Hepatocyte (in vitro differentiated cells): ENCODE results near the gene GUCD1. TPM values are rescaled to one million over a fixed set of nuclear protein-coding genes. Genes with fewer than 3 reads are reported as not detected.
"Not testable (repeated sequence)": the region's sequence is repeated elsewhere in the genome, so short reads cannot be mapped to it uniquely, and the experiment has no call there.

Experiments
- DNase-seq: peaks from one replicate; pipeline ENCODE4 v3.0.0-alpha.2; 2016; ENCODE audit warnings: low spot score
- H2AFZ ChIP-seq: fragments of 200-600 bp; sonication (generic); 2 replicates; pipeline ENCODE4 v1.6.0; 2016; ENCODE audit warnings: antibody characterized with exemption, mild to moderate bottlenecking
- H3K27ac ChIP-seq: fragments of 200-600 bp; sonication (generic); 2 replicates; pipeline ENCODE4 v1.5.1; 2016; ENCODE audit warnings: mild to moderate bottlenecking
- H3K27me3 ChIP-seq: fragments of 200-600 bp; sonication (generic); 2 replicates; pipeline ENCODE4 v1.6.1; 2016
- H3K36me3 ChIP-seq: fragments of 200-600 bp; sonication (generic); replicated peaks from 2 replicates; pipeline ENCODE4 v1.5.1; 2016; ENCODE audit warnings: low read depth; ENCODE audit not compliant: insufficient read depth
- H3K4me1 ChIP-seq: fragments of 200-600 bp; sonication (generic); 2 replicates; pipeline ENCODE4 v1.5.1; 2016; ENCODE audit warnings: mild to moderate bottlenecking, moderate library complexity; ENCODE audit not compliant: insufficient read depth
- H3K4me2 ChIP-seq: fragments of 200-600 bp; sonication (generic); 2 replicates; pipeline ENCODE4 v1.6.0; 2016
- H3K4me3 ChIP-seq: fragments of 200-600 bp; sonication (generic); 2 replicates; pipeline ENCODE4 v1.5.1; 2016; ENCODE audit warnings: mild to moderate bottlenecking
- H3K79me2 ChIP-seq: fragments of 200-600 bp; sonication (generic); 2 replicates; pipeline ENCODE4 v1.6.0; 2017; ENCODE audit warnings: mild to moderate bottlenecking
- H3K9me2 ChIP-seq: fragments of 200-600 bp; sonication (generic); replicated peaks from 2 replicates; pipeline ENCODE4 v1.6.0; 2017; ENCODE audit warnings: mild to moderate bottlenecking; ENCODE audit not compliant: insufficient read depth
- H3K9me3 ChIP-seq: fragments of 200-600 bp; sonication (generic); 2 replicates; pipeline ENCODE4 v1.5.1; 2016; ENCODE audit warnings: low read depth, mild to moderate bottlenecking
- H4K20me1 ChIP-seq: fragments of 200-600 bp; sonication (generic); 2 replicates; pipeline ENCODE4 v1.6.0; 2016; ENCODE audit warnings: mild to moderate bottlenecking; ENCODE audit not compliant: insufficient read depth, poor library complexity, severe bottlenecking
- EZH2 ChIP-seq: fragments of 200-600 bp; sonication (generic); IDR thresholded peaks from 2 replicates; pipeline ENCODE4 v1.6.1; 2016; ENCODE audit warnings: antibody characterized with exemption, mild to moderate bottlenecking, borderline replicate concordance
- EZH2phosphoT487 ChIP-seq: fragments of 200-600 bp; sonication (generic); IDR thresholded peaks from one replicate; pipeline ENCODE4 v1.6.1; 2018; ENCODE audit warnings: antibody characterized with exemption, mild to moderate bottlenecking, low read depth, moderate library complexity; ENCODE audit not compliant: unreplicated experiment, severe bottlenecking
- WGBS: methylation state at CpG from one replicate; pipeline ENCODE4 v1.1.6; 2016; ENCODE audit warnings: low lambda C conversion rate; ENCODE audit errors: missing lambda C conversion rate; 5-methylcytosine and 5-hydroxymethylcytosine counted together
- polyA plus RNA-seq: library from polyadenylated mRNA; unstranded; fragments of >200 nt; fragmentation: Nextera tagmentation; extraction: Ambion mirVana; gene quantifications from 2 replicates; pipeline ENCODE4 v1.2.1, GENCODE V29; 2016
- total RNA-seq: library from RNA; depleted of rRNA; stranded (reverse); fragments of >200 nt; gene quantifications from 2 replicates; pipeline ENCODE4 v1.2.3, GENCODE V29; 2014
- TF ChIP-seq, protein P1 (sequence below): fragments of 200-600 bp; sonication (generic); IDR thresholded peaks from 2 replicates; pipeline ENCODE4 v1.5.1; 2016; ENCODE audit warnings: antibody characterized with exemption, mild to moderate bottlenecking; ENCODE audit not compliant: poor library complexity

The GUCD1 gene
- total and polyA plus RNA-seq, 2 experiments from 2014 or later = 102 to 149 TPM

DNA sequence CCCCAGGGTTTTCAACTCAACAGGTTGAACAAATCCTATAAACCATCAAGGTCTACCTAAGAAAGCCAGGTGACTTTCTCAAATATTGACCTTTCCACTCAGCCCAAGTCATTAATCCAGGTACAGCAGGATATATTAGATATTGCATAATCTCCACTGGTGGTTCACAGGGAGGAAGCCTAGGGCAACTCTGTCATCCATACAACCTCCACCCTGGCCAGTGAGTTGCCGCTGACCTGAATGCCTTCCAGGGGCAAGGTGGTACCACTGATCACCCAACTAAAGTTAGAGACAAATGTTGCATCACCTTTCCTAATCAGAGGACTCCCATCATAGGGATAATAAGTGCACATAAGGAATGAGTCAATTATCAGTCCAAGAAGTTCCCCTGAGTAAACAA, 22.9 kb downstream of the GUCD1 start:
- Histone ChIP-seq H3K4me3 (no peak overlapping the region), H3K36me3 (no peaks in the 10 kb centered on the region), H3K4me2 (no peak overlapping the region), H2AFZ (no peak overlapping the region), H4K20me1 (no peaks in the 10 kb centered on the region), H3K27me3 (no peaks in the 10 kb centered on the region), H3K79me2 (no peaks in the 10 kb centered on the region), H3K27ac (peak overlapping the region; percentile 40), H3K4me1 (peaks cover 11% of the 10 kb centered on the region), H3K9me2 (no peaks in the 10 kb centered on the region), H3K9me3 (no peaks in the 10 kb centered on the region)
- 76% methylated on average over 1 of the region's 1 CpG for WGBS
- TF ChIP-seq EZH2phosphoT487 (no peak), EZH2 (no peak)
- TF ChIP-seq, protein P1, sequence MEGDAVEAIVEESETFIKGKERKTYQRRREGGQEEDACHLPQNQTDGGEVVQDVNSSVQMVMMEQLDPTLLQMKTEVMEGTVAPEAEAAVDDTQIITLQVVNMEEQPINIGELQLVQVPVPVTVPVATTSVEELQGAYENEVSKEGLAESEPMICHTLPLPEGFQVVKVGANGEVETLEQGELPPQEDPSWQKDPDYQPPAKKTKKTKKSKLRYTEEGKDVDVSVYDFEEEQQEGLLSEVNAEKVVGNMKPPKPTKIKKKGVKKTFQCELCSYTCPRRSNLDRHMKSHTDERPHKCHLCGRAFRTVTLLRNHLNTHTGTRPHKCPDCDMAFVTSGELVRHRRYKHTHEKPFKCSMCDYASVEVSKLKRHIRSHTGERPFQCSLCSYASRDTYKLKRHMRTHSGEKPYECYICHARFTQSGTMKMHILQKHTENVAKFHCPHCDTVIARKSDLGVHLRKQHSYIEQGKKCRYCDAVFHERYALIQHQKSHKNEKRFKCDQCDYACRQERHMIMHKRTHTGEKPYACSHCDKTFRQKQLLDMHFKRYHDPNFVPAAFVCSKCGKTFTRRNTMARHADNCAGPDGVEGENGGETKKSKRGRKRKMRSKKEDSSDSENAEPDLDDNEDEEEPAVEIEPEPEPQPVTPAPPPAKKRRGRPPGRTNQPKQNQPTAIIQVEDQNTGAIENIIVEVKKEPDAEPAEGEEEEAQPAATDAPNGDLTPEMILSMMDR = no peak
- peak; percentile 32 for DNase-seq

DNA sequence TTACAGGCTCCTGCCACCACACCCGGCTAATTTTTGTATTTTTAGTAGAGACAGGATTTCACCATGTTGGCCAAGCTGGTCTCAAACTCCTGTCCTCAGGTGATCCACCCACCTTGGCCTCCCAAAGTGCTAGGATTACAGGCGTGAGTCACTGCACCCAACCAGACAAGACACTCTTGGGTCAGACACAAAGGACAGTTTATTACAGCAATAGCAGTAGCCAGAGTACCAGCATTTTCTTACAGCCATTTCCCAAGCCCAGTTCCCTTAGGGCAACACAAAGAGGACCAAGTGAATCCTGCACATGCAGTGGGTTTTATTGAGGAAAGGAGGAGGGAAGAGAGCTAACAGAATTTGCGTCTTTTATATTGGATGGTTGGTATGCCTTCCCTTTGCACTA, 24.0 kb downstream of the GUCD1 start:
- H3K36me3 ChIP-seq, DNase-seq, H3K4me3 ChIP-seq, H3K79me2 ChIP-seq, H2AFZ ChIP-seq, H4K20me1 ChIP-seq, H3K4me2 ChIP-seq, H3K9me3 ChIP-seq, H3K27me3 ChIP-seq, H3K9me2 ChIP-seq: not testable (repeated sequence)
- WGBS = 59% methylated on average over 3 of the region's 3 CpGs
- H3K27ac ChIP-seq = peak overlapping the region; percentile 40
- H3K4me1 ChIP-seq = peaks cover 11% of the 10 kb centered on the region

DNA sequence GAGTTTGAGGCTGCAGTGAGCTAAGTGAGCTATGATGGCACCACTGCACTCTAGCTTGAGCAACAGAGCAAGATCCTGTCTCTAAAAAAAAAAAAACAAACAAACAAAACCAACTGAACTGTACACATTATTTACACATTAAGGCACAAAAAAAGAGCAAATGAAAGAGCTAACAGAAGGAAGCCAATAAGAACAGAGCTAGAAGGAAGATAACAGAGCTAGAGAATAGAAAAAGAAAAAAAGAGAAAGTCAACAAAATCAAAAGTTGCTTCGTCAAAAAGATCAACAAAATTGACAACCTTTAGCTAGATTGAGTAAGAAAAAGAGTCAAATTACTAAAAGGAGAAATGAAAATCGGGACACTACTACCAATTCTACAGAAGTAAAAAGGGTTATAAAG, 25.0 kb downstream of the GUCD1 start:
- DNase-seq = no peak
- Histone ChIP-seq H3K9me2 (no peaks in the 10 kb centered on the region), H3K27me3 (no peaks in the 10 kb centered on the region), H3K27ac (no peak overlapping the region), H3K79me2 (no peaks in the 10 kb centered on the region), H4K20me1 (no peaks in the 10 kb centered on the region), H3K36me3 (no peaks in the 10 kb centered on the region), H3K4me1 (peaks cover 11% of the 10 kb centered on the region), H3K4me2 (no peak overlapping the region), H2AFZ (no peak overlapping the region), H3K4me3 (no peak overlapping the region), H3K9me3 (no peaks in the 10 kb centered on the region)
- WGBS = 85% methylated on average over 2 of the region's 2 CpGs
- TF ChIP-seq, protein P1 = no peak
- TF ChIP-seq EZH2phosphoT487 (no peak), EZH2 (no peak)

DNA sequence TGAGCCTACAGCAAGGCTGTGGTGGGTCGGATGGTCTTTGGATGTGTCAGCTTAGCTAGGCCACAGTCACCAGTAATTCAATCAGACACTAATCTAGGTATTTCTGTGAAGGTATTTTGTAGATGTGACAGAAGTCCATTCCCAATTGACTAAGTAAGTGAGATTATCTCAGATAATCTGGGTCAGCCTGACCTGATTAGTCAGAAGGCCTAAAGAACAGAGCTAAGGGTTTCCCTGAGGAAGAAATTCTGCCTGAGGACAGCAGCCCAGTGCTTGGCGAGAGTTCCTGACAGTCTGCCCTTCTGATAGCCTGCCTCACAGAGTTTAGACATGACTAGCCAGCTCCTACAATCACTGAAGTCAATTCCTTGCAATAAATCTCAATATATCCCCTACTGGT, 28.7 kb downstream of the GUCD1 start:
- Histone ChIP-seq H3K27ac (no peak overlapping the region), H2AFZ (no peak overlapping the region), H4K20me1 (no peaks in the 10 kb centered on the region), H3K36me3 (no peaks in the 10 kb centered on the region), H3K79me2 (no peaks in the 10 kb centered on the region), H3K4me3 (no peak overlapping the region), H3K27me3 (no peaks in the 10 kb centered on the region), H3K9me2 (no peaks in the 10 kb centered on the region), H3K9me3 (no peaks in the 10 kb centered on the region), H3K4me1 (peaks cover 5% of the 10 kb centered on the region), H3K4me2 (no peak overlapping the region)
- 76% methylated on average over 2 of the region's 2 CpGs for WGBS
- TF ChIP-seq, protein P1 = no peak
- TF ChIP-seq EZH2phosphoT487 (no peak), EZH2 (no peak)
- DNase-seq = no peak
